HEK293T (cell line): ENCODE results near the gene STPG3.

Experiments
- CTCF ChIA-PET: fragments of 350-600 bp; formaldehyde crosslinking; extraction: SDS; loops from one replicate; lab custom pipeline; 2021; ENCODE audit warnings: antibody characterized with exemption, inconsistent platforms; lab: Yijun Ruan, JAX
- POLR2A ChIA-PET: fragments of 350-600 bp; formaldehyde crosslinking; extraction: SDS; loops from one replicate; lab custom pipeline; 2020; ENCODE audit warnings: antibody characterized with exemption, inconsistent platforms; lab: Yijun Ruan, JAX
- DNase-seq: peaks from one replicate; pipeline ENCODE4 v3.0.0; 2012; ENCODE audit warnings: mixed read lengths; ENCODE audit errors: extremely low spot score
- ARNT ChIP-seq: fragments of 450-650 bp; IDR thresholded peaks from 2 replicates; pipeline ENCODE4 v1.6.1; 2017; ENCODE audit warnings: mild to moderate bottlenecking
- BHLHE40 ChIP-seq: fragments of 450-650 bp; IDR thresholded peaks from 2 replicates; pipeline ENCODE4 v1.6.1; 2016; ENCODE audit warnings: mild to moderate bottlenecking, moderate library complexity, borderline replicate concordance
- CTBP1 ChIP-seq: fragments of 450-650 bp; IDR thresholded peaks from 2 replicates; pipeline ENCODE4 v1.6.1; 2016; ENCODE audit warnings: borderline replicate concordance
- ELF4 ChIP-seq: fragments of 450-650 bp; IDR thresholded peaks from 2 replicates; pipeline ENCODE4 v1.6.1; 2017; ENCODE audit warnings: antibody characterized with exemption
- FOXA1 ChIP-seq: fragments of 450-650 bp; IDR thresholded peaks from 2 replicates; pipeline ENCODE4 v1.6.1; 2016; ENCODE audit warnings: mild to moderate bottlenecking
- FOXK2 ChIP-seq: fragments of 450-650 bp; IDR thresholded peaks from 2 replicates; pipeline ENCODE4 v1.6.1; 2016; ENCODE audit warnings: mild to moderate bottlenecking
- FOXM1 ChIP-seq: fragments of 450-650 bp; IDR thresholded peaks from 2 replicates; pipeline ENCODE4 v1.6.1; 2017; ENCODE audit warnings: mild to moderate bottlenecking, borderline replicate concordance
- HDGF ChIP-seq: fragments of 450-650 bp; IDR thresholded peaks from 2 replicates; pipeline ENCODE4 v1.6.1; 2017; ENCODE audit warnings: antibody characterized with exemption, borderline replicate concordance
- L3MBTL2 ChIP-seq: fragments of 450-650 bp; conservative IDR thresholded peaks from 2 replicates; pipeline ENCODE4 v1.6.1; 2016; ENCODE audit warnings: mild to moderate bottlenecking
- LEF1 ChIP-seq: fragments of 450-650 bp; IDR thresholded peaks from 2 replicates; pipeline ENCODE4 v1.6.1; 2017; ENCODE audit warnings: mild to moderate bottlenecking, borderline replicate concordance
- NFRKB ChIP-seq: fragments of 450-650 bp; IDR thresholded peaks from 2 replicates; pipeline ENCODE4 v1.6.1; 2016; ENCODE audit warnings: mild to moderate bottlenecking, moderate library complexity
- SP1 ChIP-seq: fragments of 450-650 bp; IDR thresholded peaks from 2 replicates; pipeline ENCODE4 v1.6.1; 2017
- SUZ12 ChIP-seq: fragments of 450-650 bp; IDR thresholded peaks from 2 replicates; pipeline ENCODE4 v1.6.1; 2016; ENCODE audit warnings: mild to moderate bottlenecking
- TARDBP ChIP-seq: fragments of 450-650 bp; IDR thresholded peaks from 2 replicates; pipeline ENCODE4 v1.6.1; 2016
- ZNF384 ChIP-seq: fragments of 450-650 bp; IDR thresholded peaks from 2 replicates; pipeline ENCODE4 v1.6.1; 2016
- TF ChIP-seq, protein P1 (sequence below): fragments of 450-650 bp; IDR thresholded peaks from 2 replicates; pipeline ENCODE4 v1.6.1; 2016

The STPG3 gene

DNA sequence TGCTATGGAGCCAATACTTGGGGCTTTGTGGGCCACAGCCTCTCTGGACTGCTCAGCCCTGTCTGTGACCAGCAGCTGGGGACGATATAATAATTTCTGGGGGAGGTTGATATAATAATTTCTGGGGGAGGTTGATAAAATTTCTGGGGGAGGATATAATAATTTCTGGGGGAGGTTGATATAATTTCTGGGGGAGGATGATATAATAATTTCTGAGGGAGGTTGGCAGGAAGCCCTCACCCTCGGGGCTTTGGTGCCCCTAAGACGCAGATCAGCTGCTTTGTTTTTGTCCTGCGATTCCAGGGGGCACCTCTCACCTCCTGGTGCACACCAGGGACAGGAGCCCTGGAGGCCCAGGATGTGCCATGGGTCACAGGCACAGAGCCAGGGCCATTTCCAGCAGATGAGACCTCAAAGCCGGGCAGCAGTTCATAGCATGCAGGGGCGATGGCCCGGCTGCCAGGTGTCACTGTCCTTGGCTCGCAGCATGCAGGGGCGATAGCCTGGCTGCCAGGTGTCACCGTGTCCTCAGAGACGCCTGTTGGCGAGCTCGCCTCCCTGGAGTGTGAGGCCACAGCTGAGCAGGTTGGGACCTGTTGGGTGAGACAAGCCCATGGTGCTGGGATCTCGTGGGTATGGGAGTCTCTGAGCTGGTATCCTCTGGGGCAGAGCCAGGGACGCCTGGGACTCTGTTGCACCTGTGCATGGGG lies 22.7 kb downstream of the STPG3 start:
- CTCF ChIA-PET, result no interaction called here
- TF ChIP-seq BHLHE40 (no peak), FOXA1 (no peak), L3MBTL2 (no peak), LEF1 (no peak)
- DNase-seq, result no peak
- POLR2A ChIA-PET, result interaction anchor here (1.0 kb wide), 1 partner anchor 33 kb away, joined by 3 read pairs; the partner anchor contains the start of gene TUBB4B

DNA sequence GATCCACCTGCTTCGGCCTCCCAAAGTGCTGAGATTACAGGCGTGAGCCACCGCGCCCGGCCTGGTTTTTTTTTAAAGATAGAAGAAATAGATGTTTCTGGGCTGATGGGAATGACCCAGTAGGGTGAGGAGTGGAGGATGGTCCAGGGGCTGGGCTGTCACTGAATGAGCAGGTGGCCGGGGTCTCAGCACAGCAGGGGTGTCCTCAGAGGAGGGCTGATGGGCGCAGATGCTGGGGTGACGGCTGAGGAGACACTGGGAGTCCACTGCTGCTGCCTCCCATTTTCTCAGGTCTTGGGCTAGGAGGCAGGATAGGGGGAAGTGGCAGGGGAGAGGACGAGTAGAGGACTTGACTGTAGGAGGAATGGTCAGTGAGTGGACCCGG lies 24.1 kb downstream of the STPG3 start:
- no peak for DNase-seq
- ChIA-PET POLR2A (no interaction called here), CTCF (no interaction called here)
- TF ChIP-seq FOXK2, result no peak
- no peak for TF ChIP-seq L3MBTL2
- TF ChIP-seq SP1, result no peak
- no peak for TF ChIP-seq ARNT
- TF ChIP-seq SUZ12, result no peak
- TF ChIP-seq LEF1, result no peak
- TF ChIP-seq HDGF, result no peak
- TF ChIP-seq ZNF384, result no peak
- TF ChIP-seq TARDBP, result no peak
- no peak for TF ChIP-seq BHLHE40
- TF ChIP-seq CTBP1, result no peak
- TF ChIP-seq ELF4, result no peak
- no peak for TF ChIP-seq FOXM1
- TF ChIP-seq NFRKB, result no peak
- TF ChIP-seq, protein P1, sequence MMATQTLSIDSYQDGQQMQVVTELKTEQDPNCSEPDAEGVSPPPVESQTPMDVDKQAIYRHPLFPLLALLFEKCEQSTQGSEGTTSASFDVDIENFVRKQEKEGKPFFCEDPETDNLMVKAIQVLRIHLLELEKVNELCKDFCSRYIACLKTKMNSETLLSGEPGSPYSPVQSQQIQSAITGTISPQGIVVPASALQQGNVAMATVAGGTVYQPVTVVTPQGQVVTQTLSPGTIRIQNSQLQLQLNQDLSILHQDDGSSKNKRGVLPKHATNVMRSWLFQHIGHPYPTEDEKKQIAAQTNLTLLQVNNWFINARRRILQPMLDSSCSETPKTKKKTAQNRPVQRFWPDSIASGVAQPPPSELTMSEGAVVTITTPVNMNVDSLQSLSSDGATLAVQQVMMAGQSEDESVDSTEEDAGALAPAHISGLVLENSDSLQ, result no peak
- no peak for TF ChIP-seq FOXA1

DNA sequence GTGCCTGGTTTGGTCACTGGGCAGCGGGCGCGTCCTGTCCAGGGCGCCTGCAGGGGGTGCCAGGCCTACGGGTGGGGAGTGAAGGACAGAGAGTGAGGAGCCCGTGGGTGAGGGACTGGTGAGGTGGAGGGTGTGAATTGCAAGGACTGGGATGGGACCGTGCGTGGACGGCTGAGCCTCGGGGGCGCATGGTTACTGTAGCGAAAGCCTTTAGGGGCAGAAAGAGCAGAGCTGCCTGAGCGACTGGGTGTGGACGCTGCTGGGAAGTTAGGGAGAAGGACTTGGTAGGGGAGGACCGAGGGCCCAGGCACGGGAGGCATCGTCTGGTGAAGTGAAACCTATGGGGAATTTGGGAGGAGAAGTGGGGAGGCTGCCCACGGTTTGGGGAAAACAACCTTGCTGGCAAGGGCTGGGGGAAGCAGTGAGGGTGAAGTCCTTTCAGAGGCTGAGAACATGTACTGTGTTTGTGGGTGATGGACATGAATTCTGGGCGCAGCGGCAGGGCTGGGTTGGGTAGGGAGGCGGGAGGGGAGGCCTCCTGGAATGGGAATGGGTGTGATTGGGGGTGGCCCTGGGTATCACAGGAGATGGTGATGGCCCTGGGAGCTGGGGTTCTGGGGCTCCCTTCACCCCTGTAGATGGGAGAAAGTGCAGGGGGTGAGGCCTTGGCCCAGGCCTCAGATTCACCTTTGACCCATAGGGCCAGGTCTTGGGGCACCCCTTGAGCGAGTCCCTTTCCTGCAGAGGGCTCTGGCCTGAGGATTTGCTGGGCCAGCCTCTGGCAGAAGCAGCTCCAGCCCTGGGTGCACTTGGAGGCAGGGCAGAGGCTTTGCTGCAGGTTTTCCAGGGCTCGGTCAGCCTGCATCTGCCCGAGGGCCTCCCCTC lies 24.7 kb downstream of the STPG3 start:
- TF ChIP-seq CTBP1 (no peak), FOXA1 (no peak), LEF1 (no peak), FOXM1 (no peak), ARNT (no peak), FOXK2 (no peak), L3MBTL2 (no peak), ELF4 (no peak), SUZ12 (no peak), HDGF (no peak), ZNF384 (no peak), SP1 (no peak)
- TF ChIP-seq, protein P1, result no peak
- CTCF ChIA-PET, result interaction anchor here (0.9 kb wide), 1 partner anchor 11 kb away, joined by 4 read pairs; no protein-coding TSS in a partner anchor
- POLR2A ChIA-PET, result interaction anchor here (0.9 kb wide), 1 partner anchor 22 kb away, joined by 4 read pairs; no protein-coding TSS in a partner anchor
- DNase-seq, result no peak

GRCh38 chr9:137276473-137277328 lies 25.6 kb downstream of the STPG3 start:
- ChIA-PET CTCF (interaction anchor here (0.9 kb wide), 1 partner anchor 10 kb away, joined by 4 read pairs; no protein-coding TSS in a partner anchor), POLR2A (interaction anchor here (0.9 kb wide), 1 partner anchor 23 kb away, joined by 4 read pairs; no protein-coding TSS in a partner anchor)
- TF ChIP-seq HDGF (no peak), BHLHE40 (no peak), CTBP1 (no peak), SUZ12 (no peak), ELF4 (no peak), TARDBP (no peak), NFRKB (no peak), L3MBTL2 (no peak), ZNF384 (no peak), LEF1 (no peak), FOXA1 (no peak), SP1 (no peak), FOXK2 (no peak)
- TF ChIP-seq, protein P1, result no peak
- no peak for DNase-seq

DNA sequence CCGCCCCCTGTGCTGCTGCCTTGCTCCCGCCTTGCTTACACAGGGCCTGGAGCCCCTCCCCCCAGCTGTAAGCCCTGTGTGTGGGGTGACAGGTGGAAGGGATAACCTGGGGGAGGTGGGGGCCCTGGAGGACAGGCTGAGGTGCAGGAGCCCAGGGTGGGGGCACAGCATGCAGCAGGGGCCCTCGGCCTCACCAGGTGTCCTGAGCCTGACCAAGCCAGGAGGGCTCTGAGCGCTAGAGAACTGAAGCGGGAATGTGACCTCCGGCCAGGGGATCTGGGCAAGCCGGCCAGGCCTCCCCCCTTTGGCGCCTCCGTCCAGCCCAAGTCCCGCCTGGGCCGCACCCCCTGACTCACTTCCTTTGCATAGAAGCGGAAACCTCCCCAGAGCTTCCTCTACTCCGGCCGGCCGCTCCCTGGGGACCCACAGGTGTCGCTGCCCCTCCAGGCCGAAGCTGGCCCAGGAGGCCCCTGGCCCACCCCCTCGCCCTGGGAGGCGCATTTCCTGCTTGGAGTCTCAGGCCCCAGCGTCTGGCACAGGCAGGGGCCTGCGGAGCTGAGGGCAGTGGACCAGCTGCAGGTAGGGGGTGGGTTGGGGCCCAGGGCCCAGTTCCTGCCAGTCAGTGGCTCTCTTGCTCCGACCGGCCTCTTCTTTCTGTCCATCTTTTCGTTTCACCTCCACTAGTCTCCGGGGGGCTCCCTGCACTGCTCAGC lies 26.4 kb downstream of the STPG3 start, which contains the start of gene TOR4A:
Gene TOR4A (plus strand): TSS at position 398 of the 713 bp plus-strand sequence. CDS start 964 bp downstream, outside the sequence.
- TF ChIP-seq, protein P1, result no peak
- no peak for TF ChIP-seq LEF1
- no peak for TF ChIP-seq CTBP1
- no peak for TF ChIP-seq FOXK2
- TF ChIP-seq NFRKB, result no peak
- no peak for TF ChIP-seq ZNF384
- no peak for TF ChIP-seq L3MBTL2
- no peak for TF ChIP-seq SP1
- TF ChIP-seq FOXM1, result no peak
- no peak for TF ChIP-seq HDGF
- no peak for TF ChIP-seq TARDBP
- ChIA-PET POLR2A (no interaction called here), CTCF (no interaction called here)
- DNase-seq, result no peak
